GM21723 (cell line): Measurements from ENCODE around the gene TTC33.
"Not testable (repeated sequence)": the region's sequence is repeated elsewhere in the genome, so short reads cannot be mapped to it uniquely, and the experiment has no call there.

ENCODE experiments used
- ATAC-seq: cut with Tn5 transposase; IDR thresholded peaks from one replicate; pipeline ENCODE4 v1.9.1; 2021; ENCODE audit warnings: mild to moderate bottlenecking, moderate library complexity; ENCODE audit not compliant: unreplicated experiment

TTC33 gene, protein sequence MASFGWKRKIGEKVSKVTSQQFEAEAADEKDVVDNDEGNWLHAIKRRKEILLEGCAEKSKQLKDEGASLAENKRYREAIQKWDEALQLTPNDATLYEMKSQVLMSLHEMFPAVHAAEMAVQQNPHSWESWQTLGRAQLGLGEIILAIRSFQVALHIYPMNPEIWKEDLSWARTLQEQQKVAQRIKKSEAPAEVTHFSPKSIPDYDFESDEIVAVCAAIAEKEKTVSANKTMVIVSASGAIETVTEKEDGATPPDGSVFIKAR

DNA sequence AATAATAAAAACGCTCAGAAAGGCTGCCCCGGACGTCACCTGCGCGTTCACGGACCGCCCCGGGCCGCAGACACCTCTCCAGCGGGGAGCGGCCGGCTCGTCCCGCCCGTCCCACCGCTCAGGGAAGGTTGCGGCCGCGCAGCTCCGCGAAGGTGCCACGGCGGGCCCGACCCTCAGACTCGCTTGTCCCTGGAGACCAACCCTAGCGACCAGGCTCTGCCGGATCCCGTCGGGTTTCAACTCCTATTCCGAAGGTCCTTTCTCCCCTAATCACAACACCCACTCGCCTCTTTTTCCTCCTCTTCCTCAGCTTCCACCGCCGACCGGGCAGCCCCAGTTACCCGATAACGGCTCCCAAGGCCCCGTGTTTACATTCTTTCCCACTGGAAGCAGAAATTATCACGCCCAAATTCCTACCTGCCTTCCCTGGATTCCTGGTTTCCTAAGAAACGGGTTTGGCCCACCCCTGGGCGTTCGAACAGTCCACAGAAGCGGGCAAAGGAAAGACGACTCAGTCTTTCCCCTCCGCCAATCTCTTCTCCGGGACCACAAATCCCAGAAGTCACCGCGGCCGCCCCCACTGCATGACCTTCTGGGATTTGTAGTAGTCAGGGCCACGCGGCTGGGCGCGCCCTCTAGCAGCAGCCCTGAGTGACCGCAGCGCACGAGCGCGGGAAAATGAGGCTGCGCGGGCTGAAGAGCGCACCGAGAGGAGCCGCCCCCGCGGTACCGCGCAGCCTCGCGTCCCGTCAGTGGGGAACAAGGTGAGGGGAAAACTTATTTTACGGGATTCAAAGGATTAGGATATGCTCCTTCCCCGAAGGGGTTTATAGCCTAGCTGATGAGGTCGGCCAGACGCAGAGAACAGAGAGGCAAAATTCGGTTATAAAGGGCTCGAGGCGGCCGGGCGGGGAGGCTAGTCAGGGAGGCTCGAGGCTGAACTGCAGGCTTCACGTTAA lies at the start of gene TTC33:
TSS of gene TTC33 (minus strand) at position 555 of the 959 bp plus-strand sequence. CDS start 8,943 bp downstream, outside the sequence.
- peak; percentile 91 for ATAC-seq

DNA sequence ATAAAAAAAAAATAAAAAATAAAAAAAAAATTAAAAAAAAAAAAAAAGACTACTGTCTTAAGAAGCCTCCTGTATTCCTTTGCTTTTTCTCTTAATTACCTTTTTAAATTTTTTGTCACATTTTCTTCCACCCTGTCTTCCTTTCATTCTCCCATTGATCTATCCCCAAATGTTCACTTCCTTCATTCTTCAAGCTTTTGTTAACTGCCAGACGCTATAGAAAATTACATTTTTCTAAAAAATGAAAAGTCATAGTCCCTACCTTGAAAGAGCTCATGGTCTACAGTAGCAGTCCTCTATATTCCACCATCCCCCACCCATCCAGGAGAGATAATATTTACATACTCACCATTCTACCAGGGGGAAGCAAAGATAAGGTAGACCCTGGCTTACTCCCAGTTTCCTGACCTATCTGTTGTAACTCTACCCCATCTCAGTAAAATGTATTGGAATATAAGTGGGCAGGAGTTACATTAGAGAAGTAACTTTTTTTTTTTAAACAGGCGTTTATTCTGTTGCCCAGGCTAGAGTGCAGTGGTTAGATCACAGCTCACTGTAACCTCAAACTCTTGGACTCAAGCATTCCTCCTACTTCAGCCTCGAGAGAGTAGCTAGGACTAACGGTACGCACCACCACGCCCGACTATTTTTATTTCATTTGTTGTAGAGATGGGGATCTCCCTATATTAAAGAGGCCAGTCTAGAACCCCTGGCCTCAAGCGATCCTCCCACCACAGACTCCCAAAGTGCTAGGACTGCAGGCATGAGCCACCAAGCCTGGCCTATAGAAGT lies 46.2 kb upstream of the TTC33 start:
- no peak for ATAC-seq

DNA sequence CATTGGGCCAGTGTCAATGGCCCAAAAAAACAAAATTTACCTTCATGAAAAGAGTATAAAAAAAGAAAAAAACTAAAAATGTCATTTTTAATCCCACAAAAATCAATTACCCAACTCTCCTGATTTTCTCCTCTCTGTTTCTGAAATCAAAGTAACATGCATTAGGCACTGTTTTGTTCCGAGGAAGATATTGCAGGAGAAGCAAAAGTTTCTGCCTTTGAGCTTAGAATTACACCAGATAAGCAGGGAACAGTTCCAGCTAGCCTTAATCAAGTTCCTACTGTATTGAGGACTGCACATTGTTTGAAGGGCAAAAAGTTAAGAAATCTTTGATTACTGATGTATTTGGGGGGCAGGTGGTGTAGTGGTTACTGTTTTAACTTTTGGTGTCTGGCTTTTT lies 43.5 kb upstream of the TTC33 start:
- ATAC-seq: no peak

DNA sequence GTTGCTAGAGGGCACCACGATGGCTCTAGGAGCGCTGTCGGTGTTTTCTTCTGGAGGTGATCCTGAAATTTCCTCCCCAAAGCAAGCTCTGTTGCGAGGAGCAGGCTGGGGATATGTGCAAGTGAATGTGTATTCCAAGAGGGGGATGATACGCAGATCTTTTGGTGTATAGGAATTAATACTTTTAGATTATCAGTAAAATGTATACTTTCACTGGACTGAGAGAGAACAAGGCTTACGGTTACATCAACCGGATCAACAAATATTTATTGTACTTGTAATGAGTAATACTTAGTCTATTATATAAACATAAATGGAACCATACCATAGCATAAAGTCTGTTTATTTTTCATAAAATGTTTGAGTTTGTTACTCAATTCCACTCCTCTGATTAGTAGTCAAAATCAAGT lies 43.0 kb upstream of the TTC33 start:
- no peak for ATAC-seq

DNA sequence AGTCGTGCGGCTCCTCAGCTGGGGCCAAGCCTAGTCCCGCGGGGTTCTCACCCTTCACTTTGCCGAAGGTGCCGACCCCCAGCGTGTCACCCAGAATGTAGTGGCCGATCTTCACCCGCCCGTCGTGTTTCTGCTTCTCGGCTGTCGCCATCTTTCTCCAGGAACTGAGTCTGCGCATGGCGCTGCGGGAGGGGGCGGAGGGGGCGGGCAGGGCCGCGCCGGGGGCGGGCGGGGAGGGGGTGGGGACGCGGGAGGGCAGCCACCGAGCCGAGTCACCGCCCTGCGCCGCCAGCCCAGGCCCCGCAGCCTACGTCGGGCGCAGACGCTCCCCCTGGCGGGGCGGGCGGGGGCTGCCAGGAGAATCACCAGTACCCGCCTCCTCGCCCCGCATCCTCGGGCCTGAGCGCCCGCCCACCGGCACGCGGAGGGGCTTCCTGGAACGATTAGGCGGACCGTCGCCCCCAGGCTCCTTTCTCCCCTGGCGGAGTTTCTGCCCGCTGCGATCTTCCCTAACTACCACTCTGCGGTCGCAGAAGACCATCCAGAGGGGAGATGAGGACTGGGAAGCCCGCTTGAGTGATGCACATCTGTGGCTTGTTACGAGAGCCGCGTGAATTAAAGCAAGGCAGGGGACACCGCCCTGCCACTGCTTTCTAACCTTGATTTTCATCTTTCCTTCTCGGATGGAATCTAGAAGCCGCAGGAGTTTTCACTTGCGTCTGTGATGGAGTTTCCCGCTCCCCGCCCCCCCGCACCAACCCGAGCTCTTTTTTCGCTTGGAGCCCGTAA lies 42.4 kb upstream of the TTC33 start, which contains the start of gene PRKAA1:
TSS of gene PRKAA1 (minus strand) at position 363 of the 789 bp plus-strand sequence. CDS start at position 178, 185 bp downstream.
- ATAC-seq: peak; percentile 97

DNA sequence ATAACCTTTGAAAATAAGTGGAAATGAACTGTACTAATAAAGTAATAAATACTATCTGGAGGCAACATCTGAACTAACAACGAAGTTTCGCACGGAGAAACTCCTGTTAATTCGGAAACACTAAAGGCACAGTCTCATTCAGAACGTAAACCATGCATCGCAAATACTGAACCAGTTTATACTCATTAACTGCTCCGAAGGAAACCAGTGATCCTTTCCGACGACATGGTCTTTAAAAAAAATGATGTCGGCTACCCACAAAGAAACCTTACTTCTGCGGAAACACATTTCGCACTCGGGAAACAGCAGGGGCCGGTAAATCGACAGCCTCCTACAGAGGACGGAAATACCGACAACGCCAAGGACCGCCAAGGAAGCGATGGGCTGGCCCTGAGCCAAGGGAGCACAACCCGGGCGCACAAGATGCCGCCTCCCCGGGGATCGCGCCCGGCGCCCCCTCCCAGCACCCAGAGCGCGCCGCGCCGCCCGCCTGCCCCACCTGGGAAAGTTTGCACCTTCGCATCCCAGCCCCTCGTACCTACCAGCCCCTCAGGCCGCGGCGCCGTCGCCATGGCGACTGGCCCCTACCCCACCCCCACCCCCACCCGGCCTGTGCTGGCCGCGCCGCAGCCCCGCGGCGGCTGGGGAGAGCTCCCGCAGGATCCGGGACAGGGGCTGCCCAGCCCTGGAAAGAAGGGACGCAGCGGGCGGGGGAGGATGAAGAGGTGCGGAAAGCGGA lies 41.7 kb upstream of the TTC33 start:
- peak; percentile 47 for ATAC-seq

DNA sequence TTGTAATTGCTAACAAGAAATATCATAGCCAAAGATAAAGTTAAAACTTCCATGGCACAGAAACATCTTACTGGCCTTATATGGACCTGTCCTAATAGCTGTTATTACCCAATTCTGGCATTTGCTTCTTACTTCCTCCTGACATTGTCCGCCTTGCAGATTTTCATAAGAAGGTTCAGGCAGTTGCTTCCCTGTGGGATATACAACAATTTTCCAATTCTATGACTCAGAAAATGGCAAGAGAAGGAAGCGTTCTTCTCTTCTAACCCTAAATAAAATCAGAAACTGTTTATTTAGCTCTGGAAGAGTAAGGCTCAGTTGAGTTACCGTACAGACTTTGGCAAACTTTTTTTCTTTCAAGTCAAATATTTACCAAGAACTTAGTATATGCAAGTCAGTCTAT lies 40.7 kb upstream of the TTC33 start:
- no peak for ATAC-seq

DNA sequence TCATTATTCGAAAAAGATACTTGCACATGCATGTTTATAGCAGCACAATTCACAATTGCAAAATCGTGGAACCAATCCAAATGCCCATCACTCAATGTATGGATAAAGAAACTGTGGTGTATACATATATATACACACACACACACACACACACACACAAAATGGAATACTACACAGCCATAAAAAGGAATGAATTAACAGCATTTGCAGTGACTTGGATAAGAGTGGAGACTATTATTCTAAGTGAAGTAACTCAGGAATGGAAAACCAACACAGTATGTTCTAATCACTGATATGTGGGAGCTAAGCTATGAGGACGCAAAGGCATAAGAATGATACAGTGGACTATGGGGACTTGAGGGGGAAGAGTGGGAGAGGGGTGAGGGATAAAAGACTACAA lies 39.1 kb upstream of the TTC33 start:
- ATAC-seq: not testable (repeated sequence)

DNA sequence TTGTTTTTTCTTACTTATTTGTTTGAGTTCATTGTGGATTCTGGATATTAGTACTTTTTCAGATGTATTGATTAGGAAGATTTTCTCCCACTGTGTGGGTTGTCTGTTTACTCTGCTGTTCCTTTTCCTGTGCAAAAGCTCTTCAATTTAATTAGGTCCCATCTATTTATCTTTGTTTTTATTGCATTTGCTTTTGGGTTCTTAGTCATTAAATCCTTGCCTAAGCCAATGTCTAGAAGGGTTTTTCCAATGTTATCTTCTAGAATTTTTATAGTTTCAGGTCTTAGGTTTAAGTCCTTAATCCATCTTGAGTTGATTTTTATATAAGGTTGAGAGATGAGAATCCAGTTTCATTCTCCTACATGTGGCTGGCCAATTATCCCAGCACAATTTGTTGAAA lies 38.6 kb upstream of the TTC33 start:
- ATAC-seq: not testable (repeated sequence)

DNA sequence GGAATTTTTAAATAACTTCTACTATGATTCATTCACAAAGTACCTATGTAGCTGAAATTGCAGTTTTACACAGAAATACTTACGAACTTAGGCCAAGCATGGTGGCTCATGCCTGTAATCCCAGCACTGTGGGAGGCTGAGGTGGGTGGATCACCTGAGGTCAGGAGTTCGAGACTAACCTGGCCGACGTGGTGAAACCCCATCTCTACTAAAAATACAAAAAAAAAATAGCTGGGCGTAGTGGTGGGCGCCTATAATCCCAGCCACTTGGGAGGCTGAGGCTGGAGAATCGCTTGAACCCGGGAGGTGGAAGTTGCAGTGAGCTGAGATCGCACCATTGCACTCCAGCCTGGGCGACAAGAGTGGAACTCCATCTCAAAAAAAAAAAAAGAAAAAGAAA lies 36.9 kb upstream of the TTC33 start:
- ATAC-seq: not testable (repeated sequence)

DNA sequence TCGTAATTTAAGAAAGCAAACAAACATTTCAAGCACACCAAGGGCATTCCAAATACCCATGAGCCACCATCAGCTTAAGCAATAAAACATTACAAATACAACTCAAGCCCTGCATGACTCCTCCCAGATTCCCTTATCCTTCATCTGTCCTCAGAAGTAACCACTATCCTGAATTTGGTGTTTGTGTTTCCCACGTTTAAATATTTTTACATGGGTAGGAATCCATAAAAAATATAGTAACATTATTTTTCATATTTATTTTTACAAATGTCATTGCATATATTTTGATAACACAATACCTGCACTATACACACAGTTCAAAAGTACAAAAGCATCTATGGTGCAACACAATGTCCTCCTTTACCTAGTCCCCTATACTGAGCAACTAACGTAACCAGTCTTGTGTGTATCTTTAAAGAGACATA lies 36.0 kb upstream of the TTC33 start:
- ATAC-seq: no peak

DNA sequence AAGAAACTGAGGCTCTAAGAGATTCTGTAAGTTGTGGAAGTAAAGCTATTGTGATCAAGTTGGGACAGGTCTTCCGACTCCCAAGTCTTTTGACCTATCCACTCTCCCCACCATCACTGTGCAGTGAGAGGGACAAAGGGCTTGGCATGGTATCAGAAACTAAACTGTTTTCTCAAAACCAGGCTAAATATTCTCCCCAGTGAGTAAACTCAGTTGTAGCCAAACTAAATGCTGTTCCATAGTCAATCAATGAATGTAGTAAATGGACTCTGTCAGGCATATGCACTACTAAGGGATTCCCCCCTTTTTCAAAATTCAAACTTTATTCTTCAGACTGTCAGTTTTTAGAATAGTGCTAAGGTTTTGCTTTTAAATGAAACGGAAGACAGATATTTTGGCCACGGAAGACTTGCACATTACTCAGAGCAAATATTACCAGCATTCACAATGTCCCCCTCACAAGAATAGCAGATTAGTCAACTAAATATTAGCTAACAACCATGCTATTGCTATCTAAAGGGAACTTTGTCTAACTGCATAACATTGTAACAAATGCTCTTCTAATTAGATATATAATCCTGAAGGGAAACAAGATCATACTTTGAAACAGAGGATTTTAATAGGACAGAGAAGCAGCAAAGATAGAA lies 35.3 kb upstream of the TTC33 start:
- no peak for ATAC-seq

DNA sequence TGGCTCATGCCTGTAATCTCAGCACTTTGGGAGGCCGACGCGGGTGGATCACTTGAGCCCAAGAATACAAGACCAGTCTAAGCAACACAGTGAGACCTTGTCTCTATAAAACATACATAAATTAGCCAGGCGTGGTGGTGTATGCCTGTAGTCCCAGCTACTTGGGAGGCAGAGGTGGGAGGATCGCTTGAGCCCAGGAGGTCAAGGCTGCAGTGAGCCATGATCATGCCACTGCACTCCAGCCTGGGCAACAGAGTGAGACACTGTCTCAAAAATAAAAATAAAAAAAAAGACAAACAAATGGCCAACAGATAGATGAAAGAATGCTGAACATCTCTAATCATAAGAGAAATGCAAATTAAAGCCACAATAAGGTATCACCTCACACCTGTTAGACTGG lies 33.2 kb upstream of the TTC33 start:
- ATAC-seq: not testable (repeated sequence)

DNA sequence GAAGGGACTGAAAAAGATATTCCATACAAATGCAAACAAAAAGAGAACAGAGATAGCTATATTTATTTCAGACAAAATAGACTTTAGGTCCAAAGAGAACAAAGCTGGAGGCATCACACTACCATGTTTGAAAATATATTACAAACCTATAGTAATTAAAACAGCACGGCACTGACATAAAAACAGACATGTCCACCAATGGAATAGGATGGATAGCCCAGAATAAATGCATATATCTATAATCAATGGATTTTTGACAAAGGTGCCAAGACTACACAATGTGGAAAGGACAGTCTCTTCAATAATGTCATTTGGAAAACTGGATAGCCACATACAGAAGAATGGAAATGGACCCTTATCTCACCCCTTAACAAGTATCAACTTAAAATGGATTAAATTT lies 32.2 kb upstream of the TTC33 start:
- ATAC-seq: no peak

DNA sequence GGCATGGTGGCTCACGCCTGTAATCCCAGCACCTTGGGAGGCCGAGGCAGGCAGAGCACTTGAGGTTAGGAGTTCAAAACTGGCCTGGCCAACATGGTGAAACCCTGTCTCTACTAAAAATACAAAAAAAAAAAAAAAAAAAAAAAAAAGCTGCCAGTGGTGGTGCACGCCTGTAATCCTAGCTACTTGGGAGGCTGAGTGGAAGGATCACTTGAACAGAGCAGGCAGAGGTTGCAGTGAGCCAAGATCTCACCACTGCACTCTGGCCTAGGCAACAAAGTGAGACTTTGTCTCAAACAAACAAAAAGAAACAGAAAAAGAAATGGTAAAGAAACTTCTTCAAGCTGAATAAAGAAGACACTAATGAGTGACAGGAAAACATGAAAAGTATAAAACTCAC lies 30.9 kb upstream of the TTC33 start:
- ATAC-seq: not testable (repeated sequence)

DNA sequence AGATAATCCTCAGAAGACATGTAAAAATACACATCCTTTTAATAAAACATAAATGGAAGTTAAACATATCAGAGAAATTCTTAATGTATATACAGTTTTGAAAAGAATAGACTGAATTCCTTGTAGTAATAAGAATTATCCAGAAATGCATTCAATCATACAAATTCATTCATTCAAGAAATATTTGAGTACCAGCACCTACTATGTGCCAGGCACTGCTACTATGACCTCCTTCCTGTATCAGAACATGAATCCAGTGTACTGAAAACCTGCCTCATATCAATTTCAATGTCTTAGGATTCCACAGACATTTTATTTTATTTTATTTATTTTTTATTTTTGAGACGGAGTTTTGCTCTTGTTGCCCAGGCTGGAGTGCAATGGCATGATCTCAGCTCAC lies 29.2 kb upstream of the TTC33 start:
- no peak for ATAC-seq

DNA sequence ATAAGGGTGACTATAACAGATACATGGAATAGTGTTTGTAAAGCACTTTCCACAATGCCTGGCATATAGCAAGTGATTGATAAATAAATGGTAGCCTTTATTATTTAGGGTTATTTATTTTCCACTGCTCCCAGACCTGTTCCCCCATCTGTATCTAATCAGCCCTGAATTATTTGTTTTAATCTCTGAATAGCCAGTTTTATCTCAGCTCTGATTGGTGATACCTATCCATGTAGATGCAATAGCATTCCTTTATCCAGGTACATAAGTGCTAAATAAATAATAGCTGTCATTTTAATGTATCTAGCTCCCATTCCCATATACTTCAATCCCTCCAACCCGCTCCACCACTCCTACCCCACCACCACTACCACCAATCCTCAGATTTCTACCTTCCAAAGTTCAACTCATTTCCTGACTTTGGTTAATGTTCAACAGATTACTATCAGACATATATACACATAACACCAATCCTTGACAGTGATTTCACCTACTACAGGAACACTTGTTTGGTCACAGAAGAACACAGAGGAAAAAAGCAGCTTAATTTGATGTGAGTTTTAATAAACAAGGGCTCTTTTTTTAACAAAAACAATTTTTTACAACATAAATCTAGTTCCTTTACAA lies 28.4 kb upstream of the TTC33 start:
- ATAC-seq: no peak

DNA sequence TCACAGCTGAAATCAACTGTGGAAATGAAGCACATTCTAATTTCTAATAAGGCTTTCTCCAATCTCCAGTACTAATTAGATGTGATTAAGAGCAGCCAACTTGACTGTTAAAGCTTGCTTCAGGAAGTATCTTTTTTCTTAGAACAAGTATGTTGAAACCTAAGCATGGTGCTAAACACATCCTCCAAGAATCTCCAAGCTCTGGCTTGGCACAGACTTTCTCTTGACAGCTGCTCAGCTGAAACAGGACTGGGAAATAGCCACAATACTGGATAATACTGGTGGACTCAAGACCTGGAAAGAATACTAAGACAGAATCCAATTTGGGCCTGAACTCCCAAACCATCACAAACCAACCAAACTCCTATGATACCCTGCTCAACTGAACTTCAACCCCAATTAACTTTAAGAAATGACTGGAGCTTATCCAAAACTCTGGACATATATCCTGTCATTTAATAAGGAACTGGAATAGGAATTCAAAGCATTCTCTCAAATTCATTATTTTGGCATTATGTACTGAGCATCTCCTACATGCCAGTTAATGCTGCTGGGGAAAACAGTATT lies 26.2 kb upstream of the TTC33 start:
- ATAC-seq: no peak
